HUES6 (cell line): ENCODE data around the gene ZNF518A.
A peak's percentile ranks its signal among the peaks of the same experiment; 100 is the strongest.

ENCODE experiments used
- H3K27ac ChIP-seq: 2 replicates; pipeline ENCODE4 v1.7.0; 2013; ENCODE audit warnings: low read depth, mild to moderate bottlenecking, low read length, inconsistent platforms
- H3K27me3 ChIP-seq: 2 replicates; pipeline ENCODE4 v1.6.1; 2013; ENCODE audit warnings: low read length; ENCODE audit not compliant: control insufficient read depth, insufficient read depth
- H3K36me3 ChIP-seq: 2 replicates; pipeline ENCODE4 v1.6.1; 2013; ENCODE audit warnings: low read length; ENCODE audit not compliant: control insufficient read depth, insufficient read depth
- H3K4me1 ChIP-seq: 2 replicates; pipeline ENCODE4 v1.6.1; 2013; ENCODE audit warnings: low read length; ENCODE audit not compliant: control insufficient read depth, insufficient read depth
- H3K4me3 ChIP-seq: 2 replicates; pipeline ENCODE4 v1.5.1; 2013; ENCODE audit warnings: low read depth, low read length
- H3K9ac ChIP-seq: one replicate; pipeline ENCODE4 v1.6.1; 2013; ENCODE audit warnings: mild to moderate bottlenecking, low read length
- H3K9me3 ChIP-seq: 2 replicates; pipeline ENCODE4 v1.6.1; 2013; ENCODE audit warnings: low read depth, low read length; ENCODE audit not compliant: control insufficient read depth, insufficient read depth

ZNF518A gene, protein sequence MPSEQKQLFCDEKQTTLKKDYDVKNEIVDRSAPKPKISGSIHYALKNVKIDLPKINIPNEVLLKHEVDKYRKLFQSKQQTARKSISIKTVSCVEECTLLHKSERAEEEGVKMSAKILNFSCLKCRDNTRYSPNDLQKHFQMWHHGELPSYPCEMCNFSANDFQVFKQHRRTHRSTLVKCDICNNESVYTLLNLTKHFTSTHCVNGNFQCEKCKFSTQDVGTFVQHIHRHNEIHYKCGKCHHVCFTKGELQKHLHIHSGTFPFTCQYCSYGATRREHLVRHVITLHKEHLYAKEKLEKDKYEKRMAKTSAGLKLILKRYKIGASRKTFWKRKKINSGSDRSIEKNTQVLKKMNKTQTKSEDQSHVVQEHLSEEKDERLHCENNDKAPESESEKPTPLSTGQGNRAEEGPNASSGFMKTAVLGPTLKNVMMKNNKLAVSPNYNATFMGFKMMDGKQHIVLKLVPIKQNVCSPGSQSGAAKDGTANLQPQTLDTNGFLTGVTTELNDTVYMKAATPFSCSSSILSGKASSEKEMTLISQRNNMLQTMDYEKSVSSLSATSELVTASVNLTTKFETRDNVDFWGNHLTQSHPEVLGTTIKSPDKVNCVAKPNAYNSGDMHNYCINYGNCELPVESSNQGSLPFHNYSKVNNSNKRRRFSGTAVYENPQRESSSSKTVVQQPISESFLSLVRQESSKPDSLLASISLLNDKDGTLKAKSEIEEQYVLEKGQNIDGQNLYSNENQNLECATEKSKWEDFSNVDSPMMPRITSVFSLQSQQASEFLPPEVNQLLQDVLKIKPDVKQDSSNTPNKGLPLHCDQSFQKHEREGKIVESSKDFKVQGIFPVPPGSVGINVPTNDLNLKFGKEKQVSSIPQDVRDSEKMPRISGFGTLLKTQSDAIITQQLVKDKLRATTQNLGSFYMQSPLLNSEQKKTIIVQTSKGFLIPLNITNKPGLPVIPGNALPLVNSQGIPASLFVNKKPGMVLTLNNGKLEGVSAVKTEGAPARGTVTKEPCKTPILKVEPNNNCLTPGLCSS (N-terminal part only)

DNA sequence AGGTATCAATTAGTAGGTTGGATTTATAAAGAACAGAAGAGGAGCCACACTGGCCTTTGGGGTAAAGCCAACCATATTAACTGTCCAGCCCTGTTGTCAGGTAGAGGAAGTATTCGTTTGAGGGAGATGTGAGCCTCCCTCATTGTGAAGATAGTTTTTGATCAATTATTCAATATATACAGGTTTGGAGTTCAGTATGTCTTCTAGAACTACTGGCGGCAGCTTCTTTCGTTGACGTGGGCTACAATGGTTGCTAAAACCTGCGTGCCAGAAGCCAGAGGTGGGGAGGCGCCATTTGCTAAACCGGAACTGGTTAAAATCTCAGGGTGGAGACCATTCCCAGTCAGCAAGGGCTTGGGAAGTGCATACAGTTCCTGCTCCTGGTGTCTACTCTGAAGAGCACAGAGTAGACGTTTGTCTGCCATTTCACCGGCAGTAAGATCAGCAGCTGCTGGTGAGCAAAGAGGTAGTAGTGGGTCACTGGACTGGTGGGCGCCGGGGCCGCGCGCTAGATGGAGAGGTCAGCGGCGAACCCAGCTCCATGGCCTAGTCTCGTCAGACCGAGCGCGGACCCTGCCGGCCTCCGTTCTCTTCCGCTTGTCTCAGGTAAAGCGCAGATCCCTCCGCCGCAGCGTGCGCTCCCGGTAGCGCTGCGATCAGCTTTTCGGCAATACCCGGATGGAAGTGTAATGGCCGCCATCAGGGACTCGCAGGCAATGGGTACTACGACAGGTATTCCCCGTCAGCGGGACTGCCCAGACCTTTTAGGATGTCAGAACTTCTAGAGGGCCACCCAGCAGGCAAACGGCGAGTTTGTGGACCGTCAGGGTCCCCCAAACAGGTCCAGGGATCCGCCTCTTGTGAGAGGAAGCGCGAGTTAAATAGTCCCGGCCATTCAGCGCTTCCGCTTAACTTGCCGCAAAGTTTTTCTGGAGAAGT, at the start of gene ZNF518A:
TSS of gene ZNF518A (plus strand) at position 911 of the 939 bp plus-strand sequence. CDS start 26,026 bp downstream, outside the sequence.
- peak within 1 kb of the TSS; percentile 99 for H3K9ac ChIP-seq
- 0 out of 2 replicates have a peak, but pooled peaks cover 6% of the 10 kb centered on the region for H3K4me1 ChIP-seq
- H3K9me3 ChIP-seq, result no peaks in the 10 kb centered on the region
- H3K36me3 ChIP-seq, result peaks cover 18% of the 10 kb centered on the region
- no peaks in the 10 kb centered on the region for H3K27me3 ChIP-seq
- H3K27ac ChIP-seq, result peak within 1 kb of the TSS; percentile 100
- H3K4me3 ChIP-seq, result peak within 1 kb of the TSS; percentile 90

- H3K27me3 ChIP-seq, result no peaks in the 10 kb centered on the region
- no peaks in the 10 kb centered on the region for H3K36me3 ChIP-seq
- H3K9me3 ChIP-seq, result no peaks in the 10 kb centered on the region
- no peak overlapping the region for H3K27ac ChIP-seq
- no peak overlapping the region for H3K9ac ChIP-seq
- no peak overlapping the region for H3K4me3 ChIP-seq
- H3K4me1 ChIP-seq, result no peaks in the 10 kb centered on the region
Measured at GRCh38 chr10:96082153-96082552, 47.9 kb upstream of the ZNF518A start.

DNA sequence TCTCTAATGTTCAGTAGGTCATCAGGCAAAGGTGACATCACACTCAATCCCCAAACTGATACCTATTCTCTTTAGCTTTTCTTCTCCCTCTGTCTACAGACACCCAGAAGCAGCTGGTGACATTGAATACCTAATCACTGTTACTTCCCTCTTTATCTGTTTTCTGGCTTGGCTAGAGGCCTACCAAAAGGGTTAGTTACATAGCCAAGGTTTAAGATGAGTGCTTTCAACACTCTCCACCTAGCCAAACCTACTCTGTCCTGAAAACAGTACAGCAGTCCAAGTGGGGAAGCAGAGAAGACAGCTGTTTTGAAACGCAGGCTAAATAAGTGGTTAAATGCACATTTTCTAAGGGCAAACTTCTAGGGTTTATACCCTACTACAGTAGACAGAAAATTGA, 47.3 kb upstream of the ZNF518A start:
- Histone ChIP-seq H3K36me3 (no peaks in the 10 kb centered on the region), H3K9ac (no peak overlapping the region), H3K9me3 (no peaks in the 10 kb centered on the region), H3K4me1 (no peaks in the 10 kb centered on the region), H3K27me3 (no peaks in the 10 kb centered on the region), H3K4me3 (no peak overlapping the region), H3K27ac (no peak overlapping the region)

GRCh38 chr10:96089116-96089515, 41.0 kb upstream of the ZNF518A start:
- Histone ChIP-seq H3K9me3 (no peaks in the 10 kb centered on the region), H3K36me3 (no peaks in the 10 kb centered on the region), H3K9ac (no peak overlapping the region), H3K27me3 (no peaks in the 10 kb centered on the region), H3K4me3 (peak overlapping the region; percentile 65; the same call in 1 of the 2 replicates), H3K4me1 (no peaks in the 10 kb centered on the region), H3K27ac (no peak overlapping the region)

DNA sequence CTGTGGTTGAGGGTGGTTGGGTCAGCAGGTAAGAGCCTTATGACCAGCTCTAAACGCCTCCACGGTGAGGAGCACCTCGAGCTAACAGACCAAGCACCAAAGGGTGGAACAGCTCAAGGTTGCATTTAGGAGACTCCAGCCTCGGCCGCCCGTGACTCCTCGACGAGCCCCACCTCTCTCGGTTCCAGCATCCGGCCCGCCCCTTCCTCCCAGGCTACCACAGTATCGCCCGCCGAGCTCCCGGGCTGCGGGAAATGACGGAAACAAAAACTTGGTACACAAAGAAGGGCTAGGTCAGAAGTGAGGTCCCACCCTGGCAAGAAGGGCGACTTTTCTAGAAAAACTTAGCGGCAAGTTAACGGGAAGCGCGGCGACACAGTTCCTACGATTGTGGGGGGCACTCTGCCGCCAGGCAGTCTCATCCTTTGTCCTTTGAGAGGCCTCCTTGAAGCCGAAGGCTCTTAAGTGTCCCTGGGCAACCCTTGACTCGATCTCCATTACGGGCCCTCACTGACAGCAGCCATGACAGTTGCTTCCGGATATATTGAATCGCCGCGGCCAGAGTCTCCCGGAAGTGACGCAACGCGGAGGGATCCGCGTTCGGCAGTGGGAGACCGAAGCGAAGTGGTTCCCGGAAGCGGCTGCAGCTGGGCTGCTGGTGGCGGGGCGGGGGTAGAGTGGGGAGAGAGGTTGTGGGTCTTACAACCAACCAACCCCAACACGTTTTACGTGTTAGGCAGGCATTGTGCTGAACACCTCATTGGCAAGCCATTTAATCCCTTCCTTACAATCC, 40.2 kb upstream of the ZNF518A start:
- Histone ChIP-seq H3K27ac (no peak overlapping the region), H3K36me3 (no peaks in the 10 kb centered on the region), H3K4me1 (no peaks in the 10 kb centered on the region), H3K9ac (no peak overlapping the region), H3K4me3 (peak overlapping the region; percentile 65; the same call in 1 of the 2 replicates), H3K9me3 (no peaks in the 10 kb centered on the region), H3K27me3 (no peaks in the 10 kb centered on the region)

- Histone ChIP-seq H3K27ac (no peak overlapping the region), H3K9me3 (no peaks in the 10 kb centered on the region), H3K9ac (no peak overlapping the region), H3K4me3 (peak overlapping the region; percentile 65; the same call in 1 of the 2 replicates), H3K27me3 (no peaks in the 10 kb centered on the region), H3K4me1 (no peaks in the 10 kb centered on the region), H3K36me3 (no peaks in the 10 kb centered on the region)
Measured at GRCh38 chr10:96090463-96090800, 39.7 kb upstream of the ZNF518A start.

DNA sequence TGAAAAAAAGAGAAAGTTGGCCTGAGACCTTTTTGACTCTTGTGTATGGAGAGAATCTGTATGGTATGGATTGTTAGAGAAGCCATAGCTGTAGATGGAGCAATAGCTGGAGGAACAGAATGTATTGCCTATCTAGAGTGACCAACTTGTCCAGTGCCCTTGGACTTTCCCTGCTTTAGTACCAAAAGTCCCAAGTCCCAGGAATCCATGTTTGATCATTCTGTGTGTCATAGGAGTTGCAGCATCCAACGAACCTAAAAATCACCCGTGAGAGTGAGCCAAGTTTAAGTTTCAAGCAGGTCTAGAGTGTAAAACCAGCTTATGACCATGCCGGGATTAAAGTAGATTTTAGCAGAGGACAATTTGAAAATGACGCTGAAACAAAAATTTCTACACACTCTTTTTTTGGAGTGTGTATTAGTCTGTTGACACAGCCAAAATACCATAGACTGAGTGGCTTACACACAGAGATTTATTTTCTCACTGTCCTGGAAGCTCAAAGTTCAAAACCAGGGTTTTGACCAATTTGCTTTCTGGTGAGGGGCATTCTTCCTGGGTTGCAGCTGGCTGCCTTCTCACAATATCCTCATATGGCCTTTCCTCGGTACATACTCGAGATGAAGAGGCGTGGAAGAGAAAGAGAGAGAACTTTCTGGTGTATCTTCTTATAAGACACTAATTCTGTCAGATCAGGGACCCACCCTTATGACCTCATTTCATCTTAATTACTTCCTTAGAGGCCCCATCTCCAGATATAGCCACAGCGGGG, 36.9 kb upstream of the ZNF518A start:
- no peaks in the 10 kb centered on the region for H3K36me3 ChIP-seq
- no peaks in the 10 kb centered on the region; the same call in 1 of the 2 replicates for H3K27me3 ChIP-seq
- H3K4me1 ChIP-seq, result no peaks in the 10 kb centered on the region
- H3K9ac ChIP-seq, result no peak overlapping the region
- no peak overlapping the region for H3K4me3 ChIP-seq
- H3K9me3 ChIP-seq, result no peaks in the 10 kb centered on the region
- H3K27ac ChIP-seq, result no peak overlapping the region

DNA sequence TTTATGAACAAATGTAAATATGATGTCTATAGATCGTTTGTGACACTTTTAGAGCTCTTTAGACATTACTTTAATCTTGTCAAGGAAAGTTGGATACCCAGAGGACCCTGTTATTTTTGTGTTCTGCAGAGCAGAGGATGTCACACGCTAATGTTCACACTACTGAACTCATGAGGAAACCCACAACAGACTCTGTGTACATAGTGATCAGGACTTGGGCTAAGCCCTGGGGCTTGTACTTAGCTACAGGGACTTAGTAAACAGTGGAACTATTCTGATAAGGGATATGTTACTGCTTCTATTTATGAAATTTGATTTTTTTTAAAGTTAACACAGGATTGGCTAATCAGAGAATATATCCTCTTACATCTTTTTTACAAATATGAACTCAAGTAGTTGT, 36.1 kb upstream of the ZNF518A start:
- Histone ChIP-seq H3K36me3 (no peaks in the 10 kb centered on the region), H3K4me1 (no peaks in the 10 kb centered on the region), H3K27ac (no peak overlapping the region), H3K9ac (no peak overlapping the region), H3K4me3 (no peak overlapping the region), H3K9me3 (no peaks in the 10 kb centered on the region), H3K27me3 (no peaks in the 10 kb centered on the region; the same call in 1 of the 2 replicates)

DNA sequence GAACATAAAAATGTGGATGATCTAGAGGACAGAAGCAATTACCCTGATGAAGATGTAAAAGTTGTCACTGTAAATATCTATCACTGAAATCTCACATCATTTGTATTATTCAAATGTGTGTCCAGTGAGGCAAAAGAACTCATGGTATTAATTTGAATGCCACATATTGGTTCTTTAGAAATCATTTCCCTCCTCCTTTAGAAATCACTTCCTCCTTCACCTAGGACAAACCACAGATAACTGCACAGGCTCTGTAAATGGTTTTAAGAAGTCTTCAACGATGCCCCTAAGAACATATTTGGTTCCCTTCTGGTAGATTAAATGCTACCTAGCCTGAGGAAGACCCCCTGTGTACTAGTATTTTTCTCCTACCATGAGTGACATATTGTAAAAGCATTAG, 33.1 kb upstream of the ZNF518A start:
- Histone ChIP-seq H3K9ac (no peak overlapping the region), H3K4me1 (no peaks in the 10 kb centered on the region), H3K27ac (no peak overlapping the region), H3K27me3 (no peaks in the 10 kb centered on the region; the same call in 1 of the 2 replicates), H3K4me3 (no peak overlapping the region), H3K36me3 (no peaks in the 10 kb centered on the region), H3K9me3 (no peaks in the 10 kb centered on the region)
